Transverse colon (tissue), 4 donors: ENCODE results near the gene SALL2. TPM values are rescaled to one million over a fixed set of nuclear protein-coding genes. Genes with fewer than 3 reads are reported as not detected.

ENCODE experiments used
- DNase-seq: peaks from one replicate; pipeline ENCODE4 v3.0.0-alpha.2; 2019
- H3K27ac ChIP-seq, 4 donors: fragments of 200-600 bp; sonication (generic); 2 replicates each; pipeline ENCODE4 v1.5.1; 2016 to 2018; ENCODE audit warnings: inconsistent platforms in 4 of 4
- H3K27me3 ChIP-seq: fragments of 200-600 bp; sonication (generic); 2 replicates; pipeline ENCODE4 v1.5.1; 2017; ENCODE audit warnings: inconsistent platforms
- H3K36me3 ChIP-seq, 4 donors: fragments of 200-600 bp; sonication (generic); 2 replicates each; pipeline ENCODE4 v1.5.1; 2017 to 2019; ENCODE audit warnings: inconsistent platforms in 4 of 4
- H3K4me1 ChIP-seq, 4 donors: fragments of 200-600 bp; sonication (generic); 2 replicates each; pipeline ENCODE4 v1.5.1; 2017 to 2020; ENCODE audit warnings: inconsistent platforms in 4 of 4
- H3K4me3 ChIP-seq, 4 donors: fragments of 200-600 bp; sonication (generic); 1 replicate in 1 of 4; 2 replicates in 3 of 4; pipeline versions ENCODE4 v1.5.1 to v1.6.1; 2017 to 2019; ENCODE audit warnings: inconsistent platforms in 4 of 4
- H3K9me3 ChIP-seq, 2 donors: fragments of 200-600 bp; sonication (generic); 2 replicates each; pipeline ENCODE4 v1.5.1; 2017 to 2019; ENCODE audit warnings: inconsistent platforms in 2 of 2
- EP300 ChIP-seq: sonication (generic); formaldehyde crosslinking; IDR thresholded peaks from one replicate; pipeline ENCODE4 v1.6.1; 2017; ENCODE audit warnings: antibody characterized with exemption, low read depth
- POLR2A ChIP-seq: fragments of 450-650 bp; IDR thresholded peaks from one replicate; pipeline ENCODE4 v1.6.1; 2016; ENCODE audit warnings: antibody characterized with exemption, mild to moderate bottlenecking, moderate library complexity
- POLR2AphosphoS5 ChIP-seq, 3 donors: sonication (generic); formaldehyde crosslinking; IDR thresholded peaks; one replicate each; pipeline ENCODE4 v1.6.1; 2016; ENCODE audit warnings: antibody characterized with exemption in 3 of 3
- whole genome bisulfite sequencing, 2 donors: methylation state at CpG; one replicate each; pipeline ENCODE4 v1.1.5; 2018; ENCODE audit warnings: low coverage in 1 of 2; 5-methylcytosine and 5-hydroxymethylcytosine counted together
- in situ Hi-C, 4 donors: fragments of 200-750 bp; cut with MboI; loops; one replicate each; pipeline versions ENCODE4 v1.15.0 to v1.15.1; 2017; ENCODE audit warnings: low sequenced_read_pairs in 3 of 4, low pct_ligation_motif_present in 1 of 4, low pct_unique_long_range_greater_than_20kb in 1 of 4
- intact Hi-C: fragments of 100-400 bp; cut with DNase I; formaldehyde crosslinking; loops from one replicate; pipeline ENCODE4 v1.15.1; 2023; ENCODE audit warnings: low total_unique reads
- total RNA-seq, 4 donors: library from RNA; depleted of rRNA; stranded (reverse); fragments of >200 nt; gene quantifications; one replicate each; pipeline ENCODE4 v1.1.0, GENCODE V29; 2016
- TF ChIP-seq, protein P1 (sequence below), 5 experiments: fragments of 200-600 bp in 3 of 5; fragments of 450-650 bp in 2 of 5; sonication (generic) in 3 of 5; IDR thresholded peaks; 1 replicate in 2 of 5; 2 replicates in 3 of 5; pipeline ENCODE4 v1.5.1; 2016 to 2017; ENCODE audit warnings: antibody characterized with exemption in 5 of 5, inconsistent platforms in 3 of 5, mild to moderate bottlenecking in 2 of 5, moderate library complexity in 1 of 5

SALL2 gene
- total RNA-seq, result 10 to 100 TPM in 1 of 4 donors, 1 to 10 TPM in 3; 2.2 to 36.3 (median 4.2) TPM

DNA sequence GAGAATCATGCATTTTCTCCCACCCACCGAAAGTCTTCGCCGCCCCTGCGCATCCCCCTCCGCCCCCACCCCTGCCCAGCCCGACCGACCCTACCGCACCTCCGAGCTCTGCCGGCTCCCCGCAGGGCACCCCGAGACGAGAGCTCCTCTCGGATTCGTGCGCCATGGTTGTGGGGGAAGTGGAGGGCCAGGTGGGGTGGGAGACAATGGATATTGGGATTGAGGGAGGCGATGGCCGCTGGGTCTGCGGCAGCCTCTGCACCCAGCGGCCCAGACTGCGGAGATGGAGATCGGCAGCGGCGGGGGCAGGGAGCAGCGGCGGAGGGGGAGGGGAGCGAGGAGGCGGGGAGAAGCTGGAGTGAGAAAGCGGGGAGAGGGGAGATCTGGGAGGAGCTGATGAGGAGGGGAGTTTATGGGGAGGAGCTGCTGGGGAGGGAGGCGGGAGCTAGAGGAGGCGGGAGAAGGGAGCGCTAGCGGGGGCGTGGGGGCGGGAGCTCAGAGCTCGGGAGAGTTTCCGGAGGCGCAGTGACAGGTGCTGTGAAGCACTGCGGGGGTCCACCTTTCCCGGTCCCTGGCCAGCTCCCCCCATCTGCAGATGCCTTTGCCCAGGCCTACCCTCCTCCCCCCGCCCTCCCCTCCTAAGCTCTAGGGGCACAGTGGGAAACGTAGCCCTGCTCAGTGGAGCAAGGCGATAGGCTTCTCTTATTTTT is at the start of gene SALL2:
Gene SALL2, minus strand, starts transcription at position 385 of the 710 bp plus-strand sequence. Its CDS starts 219 bp downstream, at position 166.
- peak in 1 of 3 donors; percentile 8 for TF ChIP-seq POLR2AphosphoS5 (IDR thresholded peaks at IDR 0.05)
- no peak for TF ChIP-seq POLR2A
- Histone ChIP-seq H3K4me3 (peak within 1 kb of the TSS; percentile 50 to 73 (median 62)), H3K27ac (peak within 1 kb of the TSS; percentile 70 to 84 (median 78)), H3K27me3 (no peaks in the 10 kb centered on the region), H3K36me3 (no peaks in the 10 kb centered on the region), H3K4me1 (peaks cover 0 to 15% (median 3%) of the 10 kb centered on the region in 4 donors), H3K9me3 (no peaks in the 10 kb centered on the region)
- whole genome bisulfite sequencing, 2 donors, result 1% methylated on average over 43 of the region's 43 CpGs; no CpG with 5 or more reads in 1 of the 2 donors
- DNase-seq, result peak; percentile 71
- in situ Hi-C loops, result no loop called here
- intact Hi-C loops, result no loop called here

DNA sequence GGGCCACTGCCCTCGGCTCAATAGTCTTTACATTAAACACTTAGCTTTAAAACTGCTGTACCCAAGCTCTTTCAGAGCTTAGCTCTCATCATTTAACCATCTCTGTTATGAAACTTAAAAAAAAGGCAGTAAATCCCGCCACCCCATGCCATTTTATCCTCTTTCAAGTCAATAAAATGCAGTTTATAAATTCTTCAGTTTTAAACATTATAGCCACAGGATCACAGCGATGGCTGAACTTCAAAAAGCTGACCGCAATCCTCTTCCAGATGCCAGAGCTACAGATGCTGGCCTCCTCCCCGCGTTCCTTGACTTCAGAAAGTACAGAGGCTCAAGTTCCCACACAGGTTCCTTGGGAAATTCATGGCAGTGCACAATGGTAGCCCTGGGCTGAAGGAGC is 49.5 kb upstream of the SALL2 start:
- intact Hi-C loops (no loop called here), in situ Hi-C loops (no loop called here)
- DNase-seq, result no peak
- Histone ChIP-seq H3K27me3 (peaks cover 7% of the 10 kb centered on the region), H3K36me3 (no peaks in the 10 kb centered on the region), H3K4me3 (no peak overlapping the region), H3K27ac (no peak overlapping the region), H3K4me1 (no peaks in the 10 kb centered on the region), H3K9me3 (peaks cover 4 to 8% of the 10 kb centered on the region in 2 donors)
- no peak for TF ChIP-seq EP300
- TF ChIP-seq POLR2A, result no peak
- TF ChIP-seq, protein P1, sequence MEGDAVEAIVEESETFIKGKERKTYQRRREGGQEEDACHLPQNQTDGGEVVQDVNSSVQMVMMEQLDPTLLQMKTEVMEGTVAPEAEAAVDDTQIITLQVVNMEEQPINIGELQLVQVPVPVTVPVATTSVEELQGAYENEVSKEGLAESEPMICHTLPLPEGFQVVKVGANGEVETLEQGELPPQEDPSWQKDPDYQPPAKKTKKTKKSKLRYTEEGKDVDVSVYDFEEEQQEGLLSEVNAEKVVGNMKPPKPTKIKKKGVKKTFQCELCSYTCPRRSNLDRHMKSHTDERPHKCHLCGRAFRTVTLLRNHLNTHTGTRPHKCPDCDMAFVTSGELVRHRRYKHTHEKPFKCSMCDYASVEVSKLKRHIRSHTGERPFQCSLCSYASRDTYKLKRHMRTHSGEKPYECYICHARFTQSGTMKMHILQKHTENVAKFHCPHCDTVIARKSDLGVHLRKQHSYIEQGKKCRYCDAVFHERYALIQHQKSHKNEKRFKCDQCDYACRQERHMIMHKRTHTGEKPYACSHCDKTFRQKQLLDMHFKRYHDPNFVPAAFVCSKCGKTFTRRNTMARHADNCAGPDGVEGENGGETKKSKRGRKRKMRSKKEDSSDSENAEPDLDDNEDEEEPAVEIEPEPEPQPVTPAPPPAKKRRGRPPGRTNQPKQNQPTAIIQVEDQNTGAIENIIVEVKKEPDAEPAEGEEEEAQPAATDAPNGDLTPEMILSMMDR (IDR thresholded peaks at IDR 0.05), result no peak
- no peak for TF ChIP-seq POLR2AphosphoS5 (IDR thresholded peaks at IDR 0.05)
- WGBS, 2 donors, result 40 to 60% methylated on average over 1 to 6 of the region's 6 CpGs

DNA sequence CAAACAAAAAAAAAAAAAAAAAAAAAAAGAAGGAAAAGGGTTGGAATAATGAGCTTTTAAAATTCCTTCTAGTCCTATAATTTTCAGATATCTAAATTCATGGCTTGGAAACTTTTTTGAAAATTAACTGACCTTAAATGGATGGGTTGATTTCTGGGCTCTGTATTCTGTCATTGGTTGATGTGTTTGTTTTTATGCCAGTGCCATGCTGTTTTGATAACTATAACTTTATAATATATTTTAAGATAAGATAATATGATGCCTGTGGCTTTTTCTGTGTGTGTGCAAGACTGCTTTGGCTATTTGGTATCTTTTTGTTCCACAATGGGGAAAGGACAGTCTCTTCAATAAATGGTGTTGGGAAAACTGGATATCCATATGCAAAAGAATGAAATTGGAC is 46.5 kb upstream of the SALL2 start:
- in situ Hi-C loops (no loop called here), intact Hi-C loops (no loop called here)
- DNase-seq, result no peak
- no peaks in the 10 kb centered on the region for H3K4me1 ChIP-seq
- no peak for TF ChIP-seq POLR2A
- TF ChIP-seq, protein P1 (IDR thresholded peaks at IDR 0.05), result no peak
- no peak for TF ChIP-seq EP300
- TF ChIP-seq POLR2AphosphoS5 (IDR thresholded peaks at IDR 0.05), result no peak
- H3K36me3 ChIP-seq, result no peaks in the 10 kb centered on the region
- peaks cover 7% of the 10 kb centered on the region for H3K27me3 ChIP-seq
- peaks cover 4 to 8% of the 10 kb centered on the region in 2 donors for H3K9me3 ChIP-seq
- H3K4me3 ChIP-seq, result no peak overlapping the region
- no peak overlapping the region for H3K27ac ChIP-seq

DNA sequence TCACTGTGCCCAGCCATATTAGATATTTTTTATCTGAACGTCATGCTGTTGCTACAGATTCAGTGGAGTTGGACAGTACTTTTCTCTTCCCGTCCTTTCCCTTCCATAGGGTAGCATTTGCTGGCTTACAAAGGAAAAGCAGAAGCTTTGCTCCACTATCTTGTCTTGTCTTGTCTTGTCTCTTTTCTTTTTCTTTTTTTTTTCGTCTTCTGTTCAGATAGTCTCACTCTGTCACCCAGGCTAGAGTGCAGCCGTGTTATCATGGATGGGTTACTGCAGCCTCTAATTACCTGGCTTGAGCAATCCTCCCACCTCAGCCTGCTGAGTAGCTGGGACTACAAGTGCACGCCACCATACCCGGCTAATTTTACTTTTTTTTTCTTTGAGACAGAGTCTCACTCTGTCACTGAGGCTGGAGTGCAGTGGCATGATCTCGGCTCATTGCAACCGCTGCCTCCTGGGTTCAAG is 32.6 kb upstream of the SALL2 start:
- TF ChIP-seq POLR2A (no peak), EP300 (no peak), POLR2AphosphoS5 (IDR thresholded peaks at IDR 0.05) (no peak)
- TF ChIP-seq, protein P1 (IDR thresholded peaks at IDR 0.05), result no peak
- 77 to 78% methylated on average over 7 to 8 of the region's 8 CpGs for WGBS, 2 donors
- in situ Hi-C loops, result no loop called here

More for the DNA sequence above, 32.6 kb upstream of the SALL2 start:
- Histone ChIP-seq H3K27ac (no peak overlapping the region), H3K9me3 (no peaks in the 10 kb centered on the region), H3K4me3 (no peak overlapping the region), H3K27me3 (no peaks in the 10 kb centered on the region), H3K4me1 (peaks cover 0 to 9% (median 5%) of the 10 kb centered on the region in 4 donors), H3K36me3 (no peaks in the 10 kb centered on the region)
- intact Hi-C loops, result loop anchor here (5.0 kb wide), 2 partner anchors 101 to 876 kb away; partner anchors contain the start of genes CHD8 and RNASE4
- DNase-seq, result no peak
